ENCODE results near the gene PPP1R1C. TPM values are rescaled to one million over a fixed set of nuclear protein-coding genes. Genes with fewer than 3 reads are reported as not detected.

Gene PPP1R1C
- total RNA-seq, 1 donor from 2014 or later: 5.5 TPM

DNA sequence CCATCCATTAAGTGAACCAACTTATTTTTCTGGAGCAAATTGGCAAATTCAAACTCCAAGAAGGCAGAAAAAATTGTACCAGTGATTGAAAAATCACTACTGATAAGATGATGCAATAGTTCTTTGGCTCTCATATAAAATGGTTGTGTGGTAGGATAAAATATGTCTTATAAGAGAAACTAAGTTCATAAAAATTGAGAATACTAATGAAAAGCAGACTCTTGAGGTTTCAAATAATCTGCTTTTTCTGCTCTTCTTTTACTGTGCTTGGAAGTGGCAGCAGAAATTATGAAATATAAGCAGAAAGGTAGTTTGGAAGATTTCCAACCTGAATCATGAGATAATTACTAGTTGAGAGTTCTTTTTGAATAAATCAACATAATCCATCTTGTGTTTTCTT lies 61.9 kb downstream of the PPP1R1C start:
- H3K36me3 ChIP-seq: no peaks in the 10 kb centered on the region
- no peak overlapping the region for H3K27ac Mint-ChIP-seq
- no peaks in the 10 kb centered on the region for H3K36me3 Mint-ChIP-seq
- H3K9me3 Mint-ChIP-seq: no peaks in the 10 kb centered on the region
- H3K4me1 Mint-ChIP-seq: no peaks in the 10 kb centered on the region
- H3K4me3 Mint-ChIP-seq: no peak overlapping the region
- H3K9me3 ChIP-seq (ENCODE audit: low read depth): no peaks in the 10 kb centered on the region
- no peak overlapping the region for H3K4me3 ChIP-seq
- no peaks in the 10 kb centered on the region for H3K27me3 ChIP-seq
- no peak overlapping the region for H2AFZ ChIP-seq (replicated peaks)
- no peak overlapping the region for H3K9ac ChIP-seq
- no peaks in the 10 kb centered on the region for H3F3A ChIP-seq (ENCODE audit: low read depth)
- H3K79me2 ChIP-seq (ENCODE audit: low read depth): no peaks in the 10 kb centered on the region
- no peaks in the 10 kb centered on the region for H3K27me3 Mint-ChIP-seq (ENCODE audit: insufficient read depth, low read depth)
- no peak for DNase-seq (ENCODE audit: low spot score)
- no peak overlapping the region for H3K27ac ChIP-seq
- TF ChIP-seq, protein P1, sequence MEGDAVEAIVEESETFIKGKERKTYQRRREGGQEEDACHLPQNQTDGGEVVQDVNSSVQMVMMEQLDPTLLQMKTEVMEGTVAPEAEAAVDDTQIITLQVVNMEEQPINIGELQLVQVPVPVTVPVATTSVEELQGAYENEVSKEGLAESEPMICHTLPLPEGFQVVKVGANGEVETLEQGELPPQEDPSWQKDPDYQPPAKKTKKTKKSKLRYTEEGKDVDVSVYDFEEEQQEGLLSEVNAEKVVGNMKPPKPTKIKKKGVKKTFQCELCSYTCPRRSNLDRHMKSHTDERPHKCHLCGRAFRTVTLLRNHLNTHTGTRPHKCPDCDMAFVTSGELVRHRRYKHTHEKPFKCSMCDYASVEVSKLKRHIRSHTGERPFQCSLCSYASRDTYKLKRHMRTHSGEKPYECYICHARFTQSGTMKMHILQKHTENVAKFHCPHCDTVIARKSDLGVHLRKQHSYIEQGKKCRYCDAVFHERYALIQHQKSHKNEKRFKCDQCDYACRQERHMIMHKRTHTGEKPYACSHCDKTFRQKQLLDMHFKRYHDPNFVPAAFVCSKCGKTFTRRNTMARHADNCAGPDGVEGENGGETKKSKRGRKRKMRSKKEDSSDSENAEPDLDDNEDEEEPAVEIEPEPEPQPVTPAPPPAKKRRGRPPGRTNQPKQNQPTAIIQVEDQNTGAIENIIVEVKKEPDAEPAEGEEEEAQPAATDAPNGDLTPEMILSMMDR (IDR thresholded peaks at IDR 0.05): no peak
- no peak for TF ChIP-seq EZH2phosphoT487 (IDR thresholded peaks at IDR 0.05)
- TF ChIP-seq EZH2 (IDR thresholded peaks at IDR 0.05): no peak
- H3K4me2 ChIP-seq: no peak overlapping the region
- no peaks in the 10 kb centered on the region for H4K20me1 ChIP-seq (ENCODE audit: low read depth)
- H3K4me1 ChIP-seq: no peaks in the 10 kb centered on the region

DNA sequence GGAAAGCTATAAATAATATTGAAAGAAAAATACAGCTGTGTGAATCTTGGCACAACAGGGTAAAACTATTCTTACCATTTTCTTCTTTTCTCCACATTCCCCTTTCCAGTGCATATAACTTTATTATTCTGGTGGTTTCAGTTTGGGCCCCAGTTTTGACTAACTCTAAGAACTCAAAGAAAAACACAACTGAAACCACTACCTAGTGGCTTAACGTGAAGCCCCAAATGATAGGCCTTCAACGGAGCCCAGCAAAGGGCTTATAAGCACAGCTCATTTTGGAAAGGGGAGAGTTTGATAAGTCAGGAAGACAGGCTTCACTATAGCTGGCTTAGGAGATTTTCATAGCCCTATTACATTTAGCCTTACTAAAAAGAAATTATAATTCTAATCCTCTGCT lies 62.4 kb downstream of the PPP1R1C start:
- no peaks in the 10 kb centered on the region for H3K36me3 Mint-ChIP-seq
- Histone ChIP-seq H3K27ac (no peak overlapping the region), H3K9ac (no peak overlapping the region), H2AFZ (replicated peaks) (no peak overlapping the region), H3K4me3 (no peak overlapping the region), H3K79me2 (ENCODE audit: low read depth) (no peaks in the 10 kb centered on the region), H3F3A (ENCODE audit: low read depth) (no peaks in the 10 kb centered on the region), H3K4me2 (no peak overlapping the region), H3K9me3 (ENCODE audit: low read depth) (no peaks in the 10 kb centered on the region), H3K4me1 (no peaks in the 10 kb centered on the region), H3K27me3 (no peaks in the 10 kb centered on the region), H3K36me3 (no peaks in the 10 kb centered on the region), H4K20me1 (ENCODE audit: low read depth) (no peaks in the 10 kb centered on the region)
- no peak overlapping the region for H3K4me3 Mint-ChIP-seq
- TF ChIP-seq EZH2 (IDR thresholded peaks at IDR 0.05) (no peak), EZH2phosphoT487 (IDR thresholded peaks at IDR 0.05) (no peak)
- TF ChIP-seq, protein P1 (IDR thresholded peaks at IDR 0.05): no peak
- H3K4me1 Mint-ChIP-seq: no peaks in the 10 kb centered on the region
- H3K27me3 Mint-ChIP-seq (ENCODE audit: insufficient read depth, low read depth): no peaks in the 10 kb centered on the region
- H3K9me3 Mint-ChIP-seq: no peaks in the 10 kb centered on the region
- DNase-seq (ENCODE audit: low spot score): no peak
- H3K27ac Mint-ChIP-seq: no peak overlapping the region

DNA sequence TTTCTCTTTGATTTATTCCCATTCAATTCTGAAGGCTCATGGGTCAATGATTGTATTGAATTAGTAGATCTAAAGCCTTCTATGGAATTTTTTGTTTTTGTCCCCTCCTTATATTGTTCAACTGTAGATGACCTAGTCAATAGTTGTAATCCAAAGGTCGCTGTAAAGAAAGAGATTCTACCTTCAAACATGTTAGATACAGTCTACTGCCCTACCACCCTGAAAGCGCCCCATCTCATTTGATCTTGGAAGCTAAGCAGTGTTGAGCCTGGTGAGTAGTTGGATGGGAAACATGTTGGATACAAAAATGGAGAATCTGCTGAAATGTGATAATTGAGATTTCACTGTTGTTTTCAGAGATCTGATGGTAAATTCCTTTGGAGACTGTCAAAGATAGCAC lies 63.0 kb downstream of the PPP1R1C start:
- H3K4me1 Mint-ChIP-seq: no peaks in the 10 kb centered on the region
- H3K36me3 Mint-ChIP-seq: no peaks in the 10 kb centered on the region
- H3K27ac Mint-ChIP-seq: no peak overlapping the region
- Histone ChIP-seq H3K4me1 (no peaks in the 10 kb centered on the region), H3K27me3 (no peaks in the 10 kb centered on the region), H3K4me2 (no peak overlapping the region), H3K9ac (no peak overlapping the region), H3K9me3 (ENCODE audit: low read depth) (no peaks in the 10 kb centered on the region), H3K27ac (no peak overlapping the region), H4K20me1 (ENCODE audit: low read depth) (no peaks in the 10 kb centered on the region), H2AFZ (replicated peaks) (no peak overlapping the region), H3K36me3 (no peaks in the 10 kb centered on the region), H3K79me2 (ENCODE audit: low read depth) (no peaks in the 10 kb centered on the region), H3F3A (ENCODE audit: low read depth) (no peaks in the 10 kb centered on the region), H3K4me3 (no peak overlapping the region)
- TF ChIP-seq EZH2phosphoT487 (IDR thresholded peaks at IDR 0.05) (no peak), EZH2 (IDR thresholded peaks at IDR 0.05) (no peak)
- TF ChIP-seq, protein P1 (IDR thresholded peaks at IDR 0.05): no peak
- no peak overlapping the region for H3K4me3 Mint-ChIP-seq
- H3K9me3 Mint-ChIP-seq: no peaks in the 10 kb centered on the region
- DNase-seq (ENCODE audit: low spot score): no peak
- no peaks in the 10 kb centered on the region for H3K27me3 Mint-ChIP-seq (ENCODE audit: insufficient read depth, low read depth)
